Renal cortical epithelial cell (primary cell): Measurements from ENCODE around the gene GYG1. TPM values are rescaled to one million over a fixed set of nuclear protein-coding genes. Genes with fewer than 3 reads are reported as not detected.

Experiments
- DNase-seq: peaks from one replicate; pipeline ENCODE4 v3.0.0-alpha.2; 2011; ENCODE audit warnings: low read depth
- total RNA-seq: library from RNA; depleted of rRNA; stranded (reverse); fragments of >200 nt; gene quantifications from 2 replicates; pipeline ENCODE4 v1.2.3, GENCODE V29; 2014

GYG1 gene
- 25.0 and 37.5 TPM in 2 replicates for total RNA-seq

GRCh38 chr3:148991219-148992026 lies at the start of gene GYG1:
TSS of gene GYG1 (plus strand) at chr3:148991540. CDS start at chr3:148991641, 101 bp downstream.
- peak; percentile 48 for DNase-seq

DNA sequence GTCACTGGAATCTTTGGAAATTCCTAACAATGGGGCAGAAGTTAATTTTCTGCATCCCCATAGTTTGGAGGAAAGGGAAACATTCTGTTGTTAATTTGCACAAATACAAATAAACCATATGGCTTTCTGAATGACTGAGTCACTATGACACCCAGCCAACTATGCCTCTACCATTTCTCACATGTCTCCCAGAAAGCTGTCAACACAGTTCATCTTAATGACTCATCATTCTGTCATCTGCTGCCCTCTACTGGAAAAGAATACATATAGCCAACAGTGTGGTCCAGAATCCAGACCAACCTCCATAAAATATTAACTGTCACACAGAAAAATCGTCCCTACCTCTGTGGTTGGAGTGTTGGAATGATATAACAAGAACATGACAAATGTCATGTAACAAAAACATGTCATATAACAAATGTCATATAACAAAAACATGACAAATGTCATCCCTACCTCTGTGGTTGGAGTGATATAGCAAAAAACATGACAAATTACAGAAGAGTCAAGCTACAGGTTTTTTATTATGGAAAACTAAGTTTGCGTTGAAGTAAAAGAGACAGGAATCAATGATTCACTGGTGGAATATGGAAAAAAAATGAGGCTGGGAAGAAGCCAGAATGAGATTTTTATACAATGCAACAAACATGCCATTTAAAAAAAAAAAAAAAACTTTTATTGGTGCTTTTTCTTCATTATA lies 47.7 kb upstream of the GYG1 start:
- peak; percentile 92 for DNase-seq

DNA sequence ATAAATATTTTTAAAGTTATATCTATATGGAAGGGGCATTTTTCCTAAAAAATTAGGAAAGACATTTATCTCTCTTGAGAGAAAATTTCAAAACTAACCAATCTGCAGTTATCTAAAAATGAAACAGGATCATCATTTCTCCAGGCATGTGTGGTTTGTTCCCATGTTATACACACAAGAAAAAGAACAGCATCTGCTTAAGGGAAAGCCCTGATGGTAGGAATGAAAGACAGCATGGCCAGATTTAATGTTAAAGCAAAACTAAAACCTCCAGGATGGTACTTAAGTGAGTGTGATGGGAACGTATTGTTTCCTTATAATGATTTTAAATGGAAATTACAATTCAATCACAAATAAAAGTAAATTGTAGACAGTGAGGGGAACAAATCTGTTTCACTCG lies 46.2 kb upstream of the GYG1 start:
- no peak for DNase-seq

DNA sequence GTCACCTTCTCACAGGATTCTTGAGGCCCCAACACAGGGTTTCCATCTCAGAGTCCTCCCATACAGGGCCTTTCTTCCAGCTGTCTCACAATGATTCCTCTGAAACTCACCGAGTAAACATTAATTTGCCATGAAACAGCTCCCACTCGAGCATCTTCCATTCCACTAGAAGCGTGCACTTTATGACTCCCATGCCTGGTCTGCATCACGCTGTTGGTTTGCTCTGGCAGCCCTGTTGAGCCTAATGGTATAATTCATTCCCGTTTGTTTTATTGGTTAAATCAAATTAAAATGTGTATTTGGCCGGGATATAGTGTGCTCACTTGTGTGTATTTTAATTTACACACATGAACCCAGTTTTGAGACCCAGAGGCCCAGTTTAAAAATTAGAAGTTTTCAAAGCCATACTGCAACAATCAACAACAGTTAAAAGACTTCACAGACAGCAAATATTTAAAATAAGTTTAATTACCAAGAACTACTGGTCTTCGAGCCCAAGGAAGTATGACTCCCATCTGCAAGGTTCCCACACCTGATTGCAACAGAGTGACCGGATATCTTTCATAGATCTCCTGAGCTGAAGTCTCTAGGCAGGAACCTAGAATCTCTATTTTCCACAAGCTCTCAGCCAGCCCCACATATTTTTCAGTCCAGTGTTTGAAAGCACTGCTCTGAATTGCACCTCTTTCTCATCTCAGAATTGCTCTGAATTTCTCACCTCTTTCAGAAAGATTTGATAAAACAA lies 42.3 kb upstream of the GYG1 start:
- no peak for DNase-seq

DNA sequence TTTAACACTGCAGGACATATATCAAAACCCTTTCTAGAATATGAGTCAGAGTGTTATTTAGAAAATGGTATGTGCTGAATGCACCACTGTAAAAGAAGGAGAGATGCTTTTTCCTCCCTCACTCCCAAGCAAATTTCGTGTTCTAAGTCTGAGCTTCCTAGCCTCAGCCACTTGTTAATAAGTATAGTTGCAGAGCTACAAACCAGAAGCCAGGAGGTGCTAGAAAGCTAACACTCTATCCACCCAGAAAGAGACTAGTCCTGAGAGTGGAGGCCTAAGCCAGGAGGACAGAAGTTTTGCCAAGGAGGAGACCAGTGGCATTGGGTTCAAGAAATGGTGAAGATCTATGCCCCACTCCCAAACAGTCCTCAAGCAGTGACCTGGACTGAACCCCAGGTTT lies 40.5 kb upstream of the GYG1 start:
- DNase-seq = no peak

DNA sequence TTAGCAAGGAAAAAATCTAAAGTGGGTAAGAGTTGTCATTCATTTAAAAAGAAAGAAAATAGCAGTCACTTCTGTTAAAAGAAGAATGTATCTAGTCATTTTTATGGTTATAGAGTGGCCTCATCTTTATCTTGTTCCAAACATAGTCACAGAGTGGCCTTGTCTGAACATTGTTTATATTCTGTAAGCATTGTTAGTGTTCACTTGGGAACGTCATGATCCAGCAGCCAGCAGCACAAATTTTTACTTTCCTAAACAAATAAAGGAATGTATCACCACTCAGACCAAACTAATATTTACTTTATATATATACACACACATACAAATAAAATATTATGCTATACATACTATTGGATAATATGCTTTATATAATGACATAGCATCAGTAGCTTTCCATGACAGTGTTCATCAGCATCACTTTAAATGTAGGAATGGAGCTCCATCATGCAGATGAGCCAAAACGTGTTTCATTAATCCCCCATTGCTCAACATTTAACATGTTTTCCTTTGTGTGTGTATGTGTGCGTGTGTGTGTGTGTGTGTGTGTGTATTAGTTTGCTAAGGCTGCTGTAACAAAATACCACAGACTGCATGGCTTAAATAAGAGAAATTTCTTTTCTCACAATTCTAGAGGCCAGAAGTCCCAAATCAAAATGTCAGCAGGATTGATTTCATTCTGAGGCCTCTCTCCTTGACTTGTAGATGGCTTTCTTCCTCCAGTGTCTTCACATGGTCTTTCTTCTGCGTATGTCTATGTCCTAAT lies 39.6 kb upstream of the GYG1 start:
- no peak for DNase-seq

DNA sequence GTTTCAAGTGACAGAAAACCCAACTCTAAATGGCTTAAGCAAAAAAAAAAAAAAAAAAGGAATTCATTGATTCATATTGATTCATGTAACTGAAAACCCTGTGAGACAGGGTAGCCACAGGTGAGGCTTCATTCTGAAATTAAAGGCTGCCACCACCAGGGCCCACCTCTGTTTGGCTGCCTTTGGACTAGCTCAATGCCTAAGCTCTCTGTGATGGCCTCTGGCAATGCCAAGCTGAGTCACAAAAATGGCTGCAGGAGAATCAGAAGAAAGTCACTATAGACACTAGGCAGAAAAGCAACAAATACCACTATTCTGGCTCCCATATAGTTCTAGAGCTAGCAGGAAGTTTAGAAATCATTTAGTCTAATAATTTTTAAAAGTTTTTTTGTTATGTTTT lies 38.2 kb upstream of the GYG1 start:
- DNase-seq = no peak

- no peak for DNase-seq
These were observed 36.4 kb upstream of the GYG1 start for GRCh38 chr3:148954981-148955380.

DNA sequence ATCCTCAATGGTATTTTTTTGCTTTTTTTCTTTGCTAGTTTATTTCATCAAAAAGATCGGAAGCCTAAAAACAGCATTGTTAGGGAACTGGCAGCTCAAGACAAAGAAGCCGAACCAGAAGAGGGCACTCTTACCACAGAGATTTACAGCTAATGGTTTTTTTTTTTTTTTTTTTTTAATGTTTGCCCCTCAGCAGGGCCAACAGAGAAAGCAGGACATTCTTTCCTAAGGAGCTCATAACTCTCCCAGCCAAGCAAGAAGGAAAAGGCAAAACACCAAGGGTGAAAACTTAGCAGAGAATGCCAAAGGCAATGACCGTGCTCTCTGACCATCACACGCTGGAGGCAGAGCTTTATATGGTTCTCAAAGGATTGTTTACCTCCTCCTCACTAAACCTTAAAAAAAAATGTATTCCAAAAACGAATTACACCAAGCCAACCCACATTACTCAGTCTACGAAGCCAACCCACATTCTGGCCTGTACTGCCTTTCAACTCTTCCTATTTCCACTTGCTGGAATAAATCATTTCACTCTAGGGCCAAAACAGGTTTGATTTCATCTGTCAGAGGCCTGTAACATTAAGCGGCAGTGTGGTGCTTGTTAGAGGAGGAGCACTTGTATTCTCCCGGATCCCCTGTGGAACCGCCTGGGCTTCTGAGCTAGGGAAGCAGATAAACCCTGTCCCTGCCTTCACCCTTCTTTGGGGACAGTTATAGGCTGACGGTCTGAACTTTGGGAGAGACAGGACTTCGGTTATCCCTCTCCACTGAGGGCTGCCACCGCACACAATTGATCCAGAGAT lies 35.6 kb upstream of the GYG1 start:
- peak; percentile 97 for DNase-seq

- DNase-seq = no peak
These were observed 33.8 kb upstream of the GYG1 start for GRCh38 chr3:148957586-148957985.

GRCh38 chr3:148958696-148959095 lies 32.6 kb upstream of the GYG1 start:
- DNase-seq = no peak

- peak; percentile 88 for DNase-seq
These were observed 28.8 kb upstream of the GYG1 start for GRCh38 chr3:148962513-148962912.

DNA sequence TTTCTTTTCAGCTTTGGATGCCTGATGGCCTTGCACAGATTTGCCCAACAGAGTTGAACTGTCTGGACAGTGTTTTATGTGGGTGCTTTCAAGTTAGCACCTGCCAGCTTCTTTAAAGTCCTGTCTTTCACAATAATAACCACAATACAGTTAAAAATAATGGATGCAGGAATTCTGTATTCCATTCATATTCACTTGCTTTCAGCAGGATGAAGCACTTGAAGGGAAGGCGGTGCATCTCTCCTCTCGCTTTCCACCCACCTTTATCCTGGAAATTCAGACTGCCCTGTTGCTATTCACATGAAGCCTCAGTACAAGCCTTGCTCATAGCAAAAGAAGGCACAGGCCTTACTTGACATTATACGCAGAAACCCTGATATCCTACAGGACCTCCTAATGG lies 26.5 kb upstream of the GYG1 start:
- no peak for DNase-seq

- no peak for DNase-seq
These were observed 23.0 kb upstream of the GYG1 start for GRCh38 chr3:148968321-148968720.

GRCh38 chr3:148970271-148970670 lies 21.1 kb upstream of the GYG1 start:
- DNase-seq = no peak

- peak; percentile 20 for DNase-seq
These were observed 19.8 kb upstream of the GYG1 start for GRCh38 chr3:148971401-148972163.

GRCh38 chr3:148974726-148975125 lies 16.6 kb upstream of the GYG1 start:
- no peak for DNase-seq

GRCh38 chr3:148975248-148975647 lies 16.1 kb upstream of the GYG1 start:
- DNase-seq = no peak

GRCh38 chr3:148975696-148976095 lies 15.6 kb upstream of the GYG1 start:
- DNase-seq = no peak

GRCh38 chr3:148981273-148981672 lies 10.1 kb upstream of the GYG1 start:
- DNase-seq = no peak
